CD4-positive, alpha-beta T cell treated with Interleukin-15 for 1 hour (primary cell): Measurements from ENCODE around the gene GBX1.

Source experiments
- DNase-seq: peaks from one replicate; pipeline ENCODE4 v3.0.0-alpha.2; 2020

The GBX1 gene

DNA sequence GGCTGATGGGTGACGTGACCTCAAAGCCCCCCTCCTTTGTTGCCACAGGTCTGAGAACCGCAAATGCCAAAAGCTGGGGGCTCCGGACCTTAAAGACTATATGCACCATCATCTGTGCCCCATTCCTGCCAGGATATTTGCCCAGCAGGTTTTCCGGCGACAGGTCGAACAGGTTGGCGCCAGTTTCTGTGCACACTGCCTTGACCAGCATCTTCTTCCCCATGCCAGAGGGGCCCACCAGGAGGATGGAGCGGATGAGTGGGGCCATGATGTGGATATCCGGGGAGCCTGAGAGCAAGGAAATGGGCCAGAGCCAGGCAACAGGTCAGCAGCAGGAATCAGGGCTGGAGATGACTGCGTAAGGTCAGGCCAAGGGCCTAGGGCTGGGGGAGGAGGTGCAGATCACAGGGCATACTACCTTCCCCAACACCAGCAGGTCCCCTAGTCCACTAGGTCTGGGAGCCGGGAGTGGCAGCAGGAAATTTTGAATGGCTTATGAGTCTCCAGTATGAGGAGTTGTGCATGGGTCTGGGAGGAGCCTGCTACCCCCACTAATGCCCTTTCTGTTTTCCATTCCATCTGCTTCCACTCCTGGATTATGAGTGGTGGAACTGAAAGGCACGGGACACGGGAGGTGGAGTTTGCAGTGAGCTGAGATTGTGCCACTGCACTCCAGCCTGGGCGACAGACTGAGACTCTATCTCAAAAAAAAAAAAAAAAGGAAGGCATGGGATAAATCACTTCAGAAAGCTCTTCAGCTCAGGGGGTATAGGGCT, 25.9 kb upstream of the GBX1 start:
- no peak for DNase-seq

GRCh38 chr7:151192002-151192539, 24.6 kb upstream of the GBX1 start:
- no peak for DNase-seq

DNA sequence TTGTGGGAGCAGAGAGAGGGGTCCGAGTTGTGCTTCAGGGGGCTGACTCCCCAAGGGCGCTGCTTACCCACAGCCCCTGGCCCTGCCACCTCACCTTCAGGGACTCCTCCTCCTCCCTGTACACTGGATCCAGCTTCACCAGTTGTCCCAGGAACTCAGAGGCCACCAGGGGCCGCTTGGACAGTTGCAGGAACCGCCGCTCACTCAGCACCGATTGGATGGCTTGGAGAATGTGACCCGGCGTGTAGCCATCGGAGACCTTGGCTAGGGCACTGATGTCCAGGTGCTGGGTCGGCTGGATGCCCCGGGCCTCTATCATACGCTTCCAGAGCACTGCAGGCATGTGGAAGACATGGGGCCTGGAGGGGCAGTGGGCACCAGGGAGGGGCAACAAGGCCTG, 24.1 kb upstream of the GBX1 start:
- DNase-seq: no peak

- DNase-seq: no peak
Measured at GRCh38 chr7:151189038-151189437, 21.5 kb upstream of the GBX1 start.

- no peak for DNase-seq
Measured at GRCh38 chr7:151188252-151188542, 20.7 kb upstream of the GBX1 start.

GRCh38 chr7:151187409-151188251, 20.1 kb upstream of the GBX1 start:
- no peak for DNase-seq

DNA sequence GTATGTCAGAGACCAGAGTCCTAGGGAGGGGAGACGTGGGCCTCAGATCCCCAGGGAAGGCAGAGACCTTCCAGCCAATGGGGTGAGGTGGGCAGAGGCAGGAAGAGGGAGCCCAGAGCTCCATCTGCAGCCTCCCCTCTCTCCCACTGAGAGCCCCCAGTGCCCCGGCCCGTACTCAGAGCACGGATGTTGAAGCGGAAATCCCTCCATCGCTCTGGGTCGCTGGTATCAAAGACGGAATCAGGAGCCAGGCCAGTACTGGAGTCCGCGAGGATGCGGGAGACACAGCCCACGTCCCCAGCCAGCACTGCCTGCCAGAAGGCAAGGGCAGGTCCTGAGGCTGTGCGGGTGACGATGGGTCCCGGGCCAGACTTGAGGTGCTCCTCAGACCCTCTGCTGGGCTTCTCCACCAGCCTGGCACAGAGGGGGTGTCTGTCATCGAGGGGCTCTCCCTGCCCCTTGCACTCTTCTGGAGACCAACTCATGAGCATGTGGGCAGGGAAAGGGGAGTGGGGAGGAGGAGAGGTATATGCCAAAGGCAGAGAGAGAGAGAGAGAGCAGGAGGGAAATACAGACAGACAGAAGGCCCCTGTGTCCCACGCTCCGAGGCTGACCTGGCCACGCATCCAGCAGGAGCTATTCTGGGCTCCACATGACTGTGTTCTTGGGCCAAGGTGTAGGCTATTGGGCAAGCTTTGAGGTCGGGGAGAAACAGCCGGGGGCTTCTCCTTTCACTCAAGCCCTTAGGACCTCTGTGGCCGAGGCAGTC, 19.3 kb upstream of the GBX1 start, which contains the start of gene ASB10:
ASB10 (minus strand) TSS at position 611 of the 769 bp plus-strand sequence; CDS start at position 491, 120 bp downstream.
- DNase-seq: no peak

DNA sequence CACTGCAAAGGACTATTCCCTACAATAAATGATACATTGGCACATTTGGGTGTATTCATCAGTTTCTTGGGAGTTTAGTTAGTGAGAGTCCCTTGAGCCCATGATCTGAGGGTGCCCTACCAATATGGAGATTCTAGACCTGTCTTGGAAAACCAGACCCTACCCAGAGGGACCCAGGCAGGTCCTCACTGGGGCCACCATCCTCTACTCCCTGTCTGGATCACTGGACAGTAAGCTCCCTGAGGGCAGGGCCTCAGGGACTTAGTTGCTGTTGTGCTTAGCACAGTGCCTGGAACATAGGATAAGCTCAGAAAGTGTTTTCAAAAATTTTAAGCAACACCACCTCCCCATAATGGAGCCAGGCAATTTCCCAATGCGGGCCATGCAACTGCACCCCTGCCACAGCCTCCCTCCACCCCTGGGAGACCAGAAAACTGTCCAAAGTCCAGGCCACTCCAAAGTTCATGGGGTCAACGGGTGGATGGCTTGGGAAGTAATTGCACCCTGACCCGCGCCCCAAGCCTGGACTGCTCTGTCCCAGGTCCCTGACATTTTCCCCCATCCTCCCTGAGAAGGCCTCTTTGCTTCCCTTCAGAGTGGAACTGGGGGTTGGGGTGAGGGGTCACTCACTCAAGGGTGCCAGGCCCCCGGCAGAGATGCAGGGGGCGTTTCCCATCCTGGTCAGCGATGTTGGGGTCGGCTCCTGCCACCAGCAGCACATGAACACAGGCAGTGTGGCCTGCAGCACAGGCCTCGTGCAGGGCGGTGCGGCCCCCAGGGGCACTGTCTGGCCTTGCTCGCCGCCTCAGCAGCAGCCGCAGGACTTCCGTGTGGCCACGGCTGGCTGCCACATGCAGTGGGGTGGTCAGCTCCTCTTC, 18.5 kb upstream of the GBX1 start:
- DNase-seq: peak; percentile 7

DNA sequence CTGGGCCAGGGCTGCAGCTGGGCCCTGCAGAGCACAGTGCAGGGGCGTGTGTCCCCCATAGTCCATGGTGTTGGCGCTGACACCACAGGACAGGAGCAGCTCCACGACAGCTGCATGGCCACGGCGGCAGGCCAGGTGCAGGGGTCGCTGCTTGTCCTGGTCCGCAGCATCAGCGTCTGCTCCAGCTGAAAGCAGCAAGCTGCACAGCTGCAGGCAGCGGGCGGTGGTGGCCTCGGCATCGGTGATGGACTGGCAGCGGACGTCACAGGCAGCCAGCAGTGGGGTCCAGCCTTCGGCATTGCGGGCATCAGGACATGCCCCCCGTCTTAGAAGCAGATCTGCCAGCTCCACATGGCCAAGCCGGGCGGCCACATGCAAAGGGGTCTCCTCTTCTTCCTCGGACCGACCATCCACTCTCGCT, 13.5 kb upstream of the GBX1 start:
- DNase-seq: no peak

GRCh38 chr7:151179946-151180345, 12.5 kb upstream of the GBX1 start:
- DNase-seq: no peak

GRCh38 chr7:151179287-151179860, 11.9 kb upstream of the GBX1 start:
- no peak for DNase-seq

- DNase-seq: no peak
Measured at GRCh38 chr7:151178831-151179230, 11.3 kb upstream of the GBX1 start.

DNA sequence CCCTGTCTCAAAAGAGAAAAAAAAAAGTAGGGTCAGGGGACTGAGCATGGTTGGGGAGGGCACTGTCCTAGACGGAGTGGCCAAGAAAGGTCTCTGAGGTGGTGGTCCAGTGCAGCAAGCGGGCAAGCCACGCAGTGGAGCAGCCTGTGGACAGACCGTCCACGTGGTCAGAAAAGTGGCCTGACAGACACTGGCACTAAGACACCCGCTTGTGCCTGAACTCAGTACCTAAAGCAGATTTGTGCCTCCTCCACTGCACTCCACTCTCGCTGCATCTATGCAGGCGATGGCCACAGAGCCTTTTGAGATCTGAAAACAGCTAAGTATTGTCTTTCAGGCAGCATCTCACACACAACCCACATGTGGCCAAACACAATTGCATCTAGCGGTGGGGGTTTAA, 10.7 kb upstream of the GBX1 start:
- DNase-seq: no peak

GRCh38 chr7:151177310-151177709, 9.8 kb upstream of the GBX1 start:
- no peak for DNase-seq

GRCh38 chr7:151176401-151176800, 8.9 kb upstream of the GBX1 start:
- no peak for DNase-seq

GRCh38 chr7:151175793-151176311, 8.4 kb upstream of the GBX1 start:
- no peak for DNase-seq

- DNase-seq: no peak
Measured at GRCh38 chr7:151175047-151175792, 7.7 kb upstream of the GBX1 start.

DNA sequence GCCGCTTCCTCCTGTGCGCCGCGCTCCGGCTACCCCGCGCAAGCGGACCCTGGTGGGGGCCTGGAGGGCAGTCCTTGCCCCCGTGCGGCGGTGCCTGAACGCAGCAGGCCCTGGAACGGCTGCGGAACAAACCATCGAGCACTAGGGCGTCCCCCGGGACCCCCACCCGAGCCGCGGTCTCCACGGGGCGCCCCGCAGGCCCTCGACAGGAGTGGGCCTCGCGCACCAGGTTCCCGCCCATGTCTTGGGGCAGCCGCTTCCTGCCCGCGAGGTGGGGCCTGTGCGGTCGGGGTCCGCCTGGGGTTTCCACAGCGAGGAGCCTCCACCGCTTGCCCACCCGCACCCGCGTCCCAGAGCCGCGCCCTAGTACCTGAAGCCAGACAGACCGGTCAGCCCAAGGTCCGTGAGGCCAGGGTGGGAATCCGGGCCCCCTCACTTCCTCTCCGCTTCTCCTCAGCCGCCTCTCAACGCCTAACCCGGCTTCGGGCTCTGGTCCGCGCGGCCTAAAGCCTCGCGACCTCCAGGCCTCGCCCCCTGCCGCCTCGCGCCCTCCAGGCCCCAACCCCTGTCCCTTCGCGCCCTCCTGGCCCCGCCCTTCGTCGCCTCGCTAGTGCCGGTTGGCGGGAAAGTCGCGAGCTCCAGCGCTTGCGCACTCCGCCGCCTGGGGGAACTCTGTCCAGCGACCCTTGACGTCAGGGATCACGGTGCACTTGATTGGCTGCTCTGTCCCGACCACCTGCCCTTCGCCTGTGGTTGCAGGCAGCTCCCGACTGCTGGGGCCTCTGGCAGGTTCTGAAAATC, 7.0 kb upstream of the GBX1 start:
- peak; percentile 56 for DNase-seq

DNA sequence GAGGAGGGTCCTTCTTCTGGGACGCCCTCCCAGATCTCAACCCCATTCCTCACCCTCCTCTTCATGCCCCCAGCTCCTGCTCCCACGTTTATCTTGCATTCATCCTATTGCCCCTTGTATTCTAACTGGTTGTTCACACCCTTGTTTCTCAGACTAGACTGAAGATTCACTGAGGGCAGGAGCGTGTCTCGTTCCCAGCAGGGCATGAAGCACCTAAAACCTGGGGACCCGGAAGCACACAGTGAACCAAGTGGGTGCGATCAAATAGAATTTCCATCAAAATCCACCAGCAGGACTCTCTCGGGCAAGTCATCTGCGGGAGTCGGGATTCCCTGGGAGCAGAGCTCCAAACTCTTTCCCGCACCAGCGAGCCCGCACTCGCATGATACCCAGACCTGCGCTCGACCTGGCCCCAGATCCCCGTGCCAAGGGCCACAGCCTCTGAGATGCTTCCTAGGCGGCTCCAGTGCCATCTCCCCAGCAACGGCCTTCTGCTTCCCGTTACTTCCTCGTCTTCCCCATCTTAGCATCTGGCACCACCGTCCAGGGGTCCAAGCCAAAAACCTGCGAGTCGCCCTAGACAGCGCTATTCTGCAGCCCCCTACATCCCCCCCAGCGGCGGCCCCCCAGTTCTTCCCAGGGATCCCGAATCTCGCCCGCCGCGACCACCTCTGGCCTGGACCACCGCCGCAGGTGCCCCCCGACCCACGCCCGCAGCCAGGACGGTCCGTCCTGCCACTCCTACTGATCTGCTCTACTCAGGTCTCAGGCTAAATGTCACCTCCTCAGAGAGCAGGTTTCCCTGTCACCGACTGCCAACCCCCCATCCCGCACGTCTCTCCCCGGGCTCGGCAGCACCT, 6.1 kb upstream of the GBX1 start:
- no peak for DNase-seq
